8988T (cell line): ENCODE measurements around the gene CTBP2.
"Not testable (repeated sequence)": the region's sequence is repeated elsewhere in the genome, so short reads cannot be mapped to it uniquely, and the experiment has no call there.

ENCODE experiments used
- DNase-seq: peaks from one replicate; pipeline ENCODE4 v3.0.0; 2011

Gene CTBP2

GRCh38 chr10:125060482-125060825 is 99.9 kb downstream of the CTBP2 start:
- DNase-seq: no peak

GRCh38 chr10:125060026-125060425 is 100.3 kb downstream of the CTBP2 start:
- DNase-seq: no peak

GRCh38 chr10:125059348-125059747 is 101.0 kb downstream of the CTBP2 start:
- DNase-seq: not testable (repeated sequence)

GRCh38 chr10:125057158-125058001 is 103.0 kb downstream of the CTBP2 start:
- DNase-seq: no peak

GRCh38 chr10:125056161-125057132 is 103.9 kb downstream of the CTBP2 start:
- DNase-seq: no peak

GRCh38 chr10:125055446-125055845 is 104.9 kb downstream of the CTBP2 start:
- no peak for DNase-seq

- no peak for DNase-seq
Observed at GRCh38 chr10:125054669-125055268, 105.6 kb downstream of the CTBP2 start.

GRCh38 chr10:125054216-125054615 is 106.1 kb downstream of the CTBP2 start:
- no peak for DNase-seq

- DNase-seq: no peak
Observed at GRCh38 chr10:125052146-125052545, 108.2 kb downstream of the CTBP2 start.

- no peak for DNase-seq
Observed at GRCh38 chr10:125050383-125050782, 110.0 kb downstream of the CTBP2 start.

- no peak for DNase-seq
Observed at GRCh38 chr10:125049216-125049881, 111.0 kb downstream of the CTBP2 start.

- peak; percentile 85 for DNase-seq
Observed at GRCh38 chr10:125048094-125048864, 112.1 kb downstream of the CTBP2 start.

- DNase-seq: no peak
Observed at GRCh38 chr10:125043841-125044658, 116.3 kb downstream of the CTBP2 start.

GRCh38 chr10:125041856-125042506 is 118.4 kb downstream of the CTBP2 start:
- no peak for DNase-seq

GRCh38 chr10:125039354-125039769 is 121.0 kb downstream of the CTBP2 start:
- no peak for DNase-seq

GRCh38 chr10:125038637-125039036 is 121.7 kb downstream of the CTBP2 start:
- peak; percentile 64 for DNase-seq

GRCh38 chr10:125037145-125037877 is 123.1 kb downstream of the CTBP2 start:
- no peak for DNase-seq

GRCh38 chr10:125035588-125036295 is 124.6 kb downstream of the CTBP2 start:
- DNase-seq: no peak

GRCh38 chr10:125035136-125035535 is 125.2 kb downstream of the CTBP2 start:
- DNase-seq: no peak
